Stimulated activated memory B cell treated with anti-CD40 and anti-IgM and Interleukin-4, amounts not matched to agents 10 μg/mL and 1 μg/mL and 100 μg/mL, for 72 hours (primary cell): ENCODE data around the gene C6orf136.

Source experiments
- ATAC-seq: fragments of 150-1000 bp; cut with Tn5 transposase; 2 replicates; pipeline ENCODE4 v1.10.0; 2021
- H3K27ac Mint-ChIP-seq: one replicate; pipeline ENCODE4 v1.8.0; 2022; ENCODE audit warnings: mild to moderate bottlenecking, mixed read lengths
- H3K27me3 Mint-ChIP-seq: one replicate; pipeline ENCODE4 v1.8.0; 2022; ENCODE audit warnings: mixed read lengths
- H3K36me3 Mint-ChIP-seq: one replicate; pipeline ENCODE4 v1.8.0; 2022; ENCODE audit warnings: mixed read lengths
- H3K4me1 Mint-ChIP-seq: one replicate; pipeline ENCODE4 v1.8.0; 2022; ENCODE audit warnings: mixed read lengths
- H3K4me3 Mint-ChIP-seq: one replicate; pipeline ENCODE4 v1.8.0; 2022; ENCODE audit warnings: mild to moderate bottlenecking, moderate library complexity, mixed read lengths
- H3K9me3 Mint-ChIP-seq: one replicate; pipeline ENCODE4 v1.8.0; 2022; ENCODE audit warnings: mixed read lengths

The C6orf136 gene

DNA sequence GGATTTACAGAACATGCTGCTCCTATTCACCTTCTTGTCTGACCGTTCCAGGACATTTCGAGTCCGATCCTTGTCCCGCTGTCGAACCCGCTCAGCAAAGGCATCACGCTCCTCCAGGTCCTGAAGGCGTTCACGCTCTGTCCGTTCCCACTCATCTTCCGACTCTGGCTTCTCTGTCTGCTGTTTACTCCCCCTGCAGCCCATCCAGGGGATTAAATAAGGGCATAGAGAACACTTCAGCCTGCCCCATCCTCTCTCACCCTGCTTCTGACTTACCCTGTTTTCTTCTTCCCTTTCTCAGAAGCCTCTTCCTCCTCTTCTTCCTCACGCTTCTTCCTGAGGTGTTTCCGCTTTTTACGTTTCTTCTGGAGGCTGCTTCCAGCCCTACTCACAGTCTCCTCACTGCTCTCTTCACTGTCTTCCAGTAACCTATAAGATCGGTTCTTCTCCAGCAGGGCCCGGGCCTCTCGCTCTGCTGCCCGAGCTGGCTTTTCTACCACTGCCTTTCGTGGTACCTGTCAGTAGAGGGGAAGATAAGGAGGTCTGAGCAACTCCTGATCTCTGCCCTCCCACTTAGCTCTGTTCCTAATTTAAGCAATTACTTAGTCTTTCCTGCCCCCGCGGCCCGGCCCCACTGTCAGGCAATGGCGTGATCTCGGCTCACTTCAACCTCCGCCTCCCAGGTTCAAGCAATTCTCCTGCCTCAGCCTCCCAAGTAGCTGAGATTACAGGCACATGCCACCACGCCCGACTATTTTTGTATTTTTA, 24.0 kb downstream of the C6orf136 start:
- Mint-ChIP-seq H3K36me3 (peaks cover 34% of the 10 kb centered on the region), H3K27ac (peak overlapping the region; percentile 81), H3K4me3 (peak overlapping the region; percentile 89), H3K27me3 (no peaks in the 10 kb centered on the region), H3K4me1 (peaks cover 40% of the 10 kb centered on the region), H3K9me3 (no peaks in the 10 kb centered on the region)
- ATAC-seq = no peak

DNA sequence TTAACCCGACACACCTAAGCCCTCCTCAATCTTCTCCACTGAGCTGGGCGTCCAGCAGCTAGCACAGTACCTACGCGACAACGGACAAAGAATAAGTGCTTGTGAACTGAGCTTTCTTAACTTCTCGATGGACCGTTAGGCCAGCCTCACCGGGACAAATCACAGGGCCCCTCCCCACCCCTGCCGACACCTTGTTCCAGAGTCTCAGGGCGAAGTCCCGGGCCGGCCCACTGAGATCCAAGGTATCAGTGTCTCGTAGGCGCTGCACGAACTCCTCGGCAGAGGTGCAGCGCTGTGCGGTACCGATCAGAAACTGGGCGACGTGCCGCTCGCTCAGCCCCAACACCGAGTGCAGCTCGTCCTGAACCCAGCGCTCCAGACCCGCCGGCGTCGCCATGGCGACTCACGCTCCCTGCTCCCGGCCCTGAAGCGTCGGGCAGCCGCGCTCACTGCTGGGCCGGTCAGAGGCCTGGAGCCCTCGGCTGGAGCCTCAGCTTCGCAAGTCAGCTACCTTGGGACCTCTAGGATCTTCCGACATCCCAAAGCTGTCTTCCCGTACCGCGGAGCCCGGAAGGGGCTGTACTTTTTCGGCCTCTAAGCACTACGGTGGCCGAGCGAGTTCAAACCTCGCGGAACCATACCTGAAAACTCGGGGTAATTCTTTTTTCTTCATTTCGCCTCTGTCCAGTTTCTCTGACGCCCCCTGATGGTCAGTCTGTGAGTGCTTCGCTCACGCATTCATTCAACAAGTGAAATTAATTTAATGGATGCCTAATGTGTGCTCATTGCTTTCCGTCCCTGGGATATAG, 25.7 kb downstream of the C6orf136 start, which contains the start of gene DHX16:
Gene DHX16, minus strand, starts transcription at position 562 of the 809 bp plus-strand sequence. Its CDS starts 165 bp downstream, at position 397.
- no peaks in the 10 kb centered on the region for H3K27me3 Mint-ChIP-seq
- peak within 1 kb of the TSS; percentile 81 for H3K27ac Mint-ChIP-seq
- peaks cover 44% of the 10 kb centered on the region for H3K4me1 Mint-ChIP-seq
- no peaks in the 10 kb centered on the region for H3K9me3 Mint-ChIP-seq
- peak; percentile 90 for ATAC-seq
- peaks cover 32% of the 10 kb centered on the region for H3K36me3 Mint-ChIP-seq
- peak within 1 kb of the TSS; percentile 89 for H3K4me3 Mint-ChIP-seq

DNA sequence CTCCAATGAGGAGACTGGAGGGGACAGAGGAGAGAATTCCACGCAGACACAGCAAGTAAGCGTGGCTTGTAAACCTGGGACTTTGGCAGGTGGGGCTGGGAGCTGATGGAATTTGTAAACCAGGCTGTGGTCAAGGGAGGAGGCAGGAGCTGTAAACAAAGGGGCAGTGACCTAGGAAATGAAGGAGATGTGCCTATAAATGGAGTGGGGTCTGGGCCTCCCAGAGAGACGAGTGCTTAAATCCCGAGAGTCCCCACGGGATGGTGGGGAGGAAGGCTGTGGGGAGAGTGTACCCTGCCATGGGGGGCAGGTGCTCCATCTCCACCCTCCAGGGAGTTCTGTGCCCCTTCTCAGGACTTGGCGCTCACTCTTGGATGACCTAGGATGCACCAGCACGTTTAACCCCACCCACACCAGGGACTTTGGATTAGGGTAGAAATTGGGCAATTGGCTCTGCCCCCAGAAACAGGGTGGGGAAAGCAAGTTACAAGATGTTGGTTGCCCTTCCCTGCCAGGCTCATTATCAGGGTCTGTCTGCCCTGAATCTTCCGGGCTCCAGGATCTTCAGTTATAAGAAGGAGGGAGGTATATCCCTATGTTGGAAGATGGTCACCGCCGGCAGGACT, 29.8 kb downstream of the C6orf136 start:
- Mint-ChIP-seq H3K9me3 (no peaks in the 10 kb centered on the region), H3K27ac (no peak overlapping the region), H3K27me3 (no peaks in the 10 kb centered on the region), H3K4me3 (no peak overlapping the region), H3K4me1 (peaks cover 57% of the 10 kb centered on the region), H3K36me3 (peaks cover 40% of the 10 kb centered on the region)
- ATAC-seq = no peak

DNA sequence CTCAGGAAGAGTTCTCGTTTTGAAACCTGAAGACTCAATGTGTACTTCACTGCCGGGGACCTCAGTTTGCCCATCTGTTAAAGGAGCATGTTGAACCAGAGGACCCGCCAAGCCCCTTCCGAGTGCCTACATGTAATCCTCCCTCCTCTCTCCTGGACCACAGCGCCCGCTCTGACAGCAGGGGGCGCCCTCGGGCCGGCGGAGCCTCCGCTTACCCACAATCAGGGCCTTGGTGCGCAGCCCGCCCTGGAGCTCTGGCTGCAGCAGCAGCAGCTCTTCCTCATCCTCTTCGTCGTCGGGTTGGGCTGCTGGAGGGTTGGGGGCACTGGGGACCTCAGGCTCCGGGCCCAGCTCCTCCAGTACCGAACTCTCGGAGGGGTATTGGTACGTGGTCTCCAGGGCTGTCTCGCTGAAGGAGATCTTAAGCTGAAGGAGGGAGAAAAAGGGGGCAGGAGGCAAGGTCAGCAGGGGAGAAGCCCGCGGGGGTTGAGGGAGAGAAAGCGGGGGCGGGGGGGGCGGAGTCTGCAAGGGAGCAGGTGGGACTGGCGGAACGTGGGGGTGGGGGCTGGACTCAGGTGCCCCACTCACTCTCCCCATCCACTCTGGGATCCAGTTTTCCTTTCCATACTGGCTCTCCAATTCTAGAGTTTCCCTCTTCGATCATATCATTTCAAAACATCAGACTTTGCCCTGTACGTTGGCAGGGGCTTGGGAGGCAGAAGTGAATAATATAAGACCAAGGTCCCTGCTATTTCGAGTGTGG, 32.2 kb downstream of the C6orf136 start:
- Mint-ChIP-seq H3K27ac (peak overlapping the region; percentile 86), H3K36me3 (peaks cover 58% of the 10 kb centered on the region)

DNA sequence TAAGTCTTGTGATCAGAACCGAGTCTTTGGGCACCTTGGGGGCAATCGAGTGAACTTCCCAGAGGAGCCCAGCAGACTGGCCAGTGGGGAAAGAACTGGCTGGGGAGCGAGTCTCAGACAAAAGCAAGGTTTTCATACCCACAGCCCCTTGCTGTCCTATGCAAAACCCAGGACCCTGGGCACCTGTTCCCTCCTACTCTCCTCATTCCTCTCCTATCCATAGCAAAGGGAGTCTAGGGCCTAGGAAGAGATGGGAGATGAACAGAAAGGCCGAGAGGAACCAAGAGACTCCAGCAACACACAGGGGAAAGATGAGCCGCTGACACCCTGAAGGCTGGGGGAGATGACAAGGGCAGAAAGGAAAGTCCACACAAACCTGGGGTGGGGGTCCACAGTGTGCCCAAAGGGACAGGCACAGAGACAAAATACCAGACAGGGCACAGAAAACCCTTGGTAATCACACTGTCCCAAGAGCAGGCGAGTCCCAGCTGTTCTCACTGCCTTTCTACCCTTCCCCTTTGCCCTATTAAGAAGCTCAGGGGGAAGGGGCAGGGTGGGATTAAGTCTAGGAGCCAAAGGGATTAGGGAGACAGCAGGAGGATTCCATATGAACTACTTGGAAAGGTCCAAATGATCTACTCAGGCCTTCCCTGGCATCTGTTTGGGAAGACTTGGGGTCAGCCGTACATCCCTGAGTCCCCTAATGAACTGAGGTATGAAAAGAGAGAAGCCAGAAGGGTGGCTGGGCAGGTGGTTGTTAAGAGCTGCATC, 33.0 kb downstream of the C6orf136 start:
- Mint-ChIP-seq H3K9me3 (no peaks in the 10 kb centered on the region), H3K4me1 (peaks cover 56% of the 10 kb centered on the region), H3K27me3 (no peaks in the 10 kb centered on the region), H3K27ac (peak overlapping the region; percentile 86), H3K4me3 (peak overlapping the region; percentile 89), H3K36me3 (peaks cover 65% of the 10 kb centered on the region)
- no peak for ATAC-seq

More for the DNA sequence above, 32.2 kb downstream of the C6orf136 start:
- no peaks in the 10 kb centered on the region for H3K27me3 Mint-ChIP-seq
- H3K4me1 Mint-ChIP-seq = peaks cover 55% of the 10 kb centered on the region
- no peaks in the 10 kb centered on the region for H3K9me3 Mint-ChIP-seq
- H3K4me3 Mint-ChIP-seq = peak overlapping the region; percentile 89
- peak; percentile 70 for ATAC-seq

DNA sequence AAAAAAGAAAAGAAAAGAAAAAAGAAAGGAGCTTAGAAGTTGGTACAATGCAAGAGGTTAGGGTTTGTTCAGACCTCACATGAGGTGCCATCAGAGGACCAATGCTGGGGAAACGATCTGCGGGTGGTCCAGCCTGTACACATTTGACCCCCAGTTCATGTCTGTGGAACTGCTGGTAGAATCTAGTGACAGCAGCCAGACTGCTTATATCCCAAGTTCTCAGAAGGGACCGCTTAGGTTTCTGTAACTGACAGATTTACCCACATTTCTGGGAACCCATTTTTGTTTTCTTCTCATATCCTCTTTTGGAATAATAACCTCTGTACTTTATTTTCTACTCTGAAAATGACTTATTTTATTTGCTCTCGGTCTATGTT, 34.8 kb downstream of the C6orf136 start:
- Mint-ChIP-seq H3K36me3 (peaks cover 70% of the 10 kb centered on the region), H3K4me1 (peaks cover 56% of the 10 kb centered on the region), H3K27ac (peak overlapping the region; percentile 86), H3K4me3 (peak overlapping the region; percentile 89), H3K27me3 (no peaks in the 10 kb centered on the region), H3K9me3 (no peaks in the 10 kb centered on the region)
- no peak for ATAC-seq

DNA sequence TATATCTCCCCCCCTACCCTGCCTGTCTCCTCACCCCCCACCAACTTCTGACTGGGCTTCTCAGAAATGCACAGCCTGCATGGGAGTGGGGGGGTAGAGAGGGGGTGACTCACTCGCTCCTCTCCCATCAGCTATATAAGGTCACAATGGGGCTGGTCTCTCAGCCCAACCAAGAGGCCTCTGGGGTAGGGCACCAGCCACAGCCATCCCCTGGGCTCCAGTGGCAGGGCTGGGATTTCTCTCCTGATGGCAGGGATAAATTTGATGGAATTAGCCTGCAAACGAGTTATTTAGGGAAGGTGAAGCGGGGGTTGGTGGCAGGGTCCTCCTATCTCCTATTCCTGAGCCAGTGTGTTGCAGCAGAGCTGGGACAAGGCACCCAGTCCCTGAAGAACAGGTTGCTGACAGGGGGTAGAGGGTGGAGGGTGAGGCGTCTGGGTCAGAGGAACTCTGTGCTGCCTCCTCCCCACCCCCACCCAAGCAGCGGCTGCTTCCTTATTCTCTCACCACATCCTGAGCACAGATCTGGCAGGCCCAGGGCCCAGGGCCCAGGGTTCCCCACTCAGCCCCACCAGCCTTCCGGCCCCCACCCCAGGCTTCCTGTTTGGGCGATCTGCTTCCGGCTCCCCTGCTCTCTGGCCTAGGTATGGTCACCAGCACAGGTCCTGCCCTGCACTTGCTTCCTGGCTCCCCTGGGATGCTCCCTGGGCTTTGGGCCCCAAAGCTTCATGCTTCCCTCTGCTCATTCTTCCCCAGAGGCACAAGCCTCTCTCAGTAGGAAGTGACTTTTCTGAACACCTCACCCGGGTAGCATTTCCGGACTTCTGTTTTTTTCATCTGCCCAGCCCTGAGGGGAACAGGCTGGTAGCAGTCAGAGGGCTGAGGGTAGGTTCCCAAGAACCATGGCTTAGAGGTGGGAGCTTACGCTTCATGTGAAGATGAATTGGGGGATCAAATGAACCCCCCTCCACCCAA, 35.5 kb downstream of the C6orf136 start:
- ATAC-seq = peak; percentile 75
- H3K36me3 Mint-ChIP-seq = peaks cover 65% of the 10 kb centered on the region
- H3K27ac Mint-ChIP-seq = peak overlapping the region; percentile 86
- peaks cover 56% of the 10 kb centered on the region for H3K4me1 Mint-ChIP-seq
- no peaks in the 10 kb centered on the region for H3K27me3 Mint-ChIP-seq
- peak overlapping the region; percentile 89 for H3K4me3 Mint-ChIP-seq
- H3K9me3 Mint-ChIP-seq = no peaks in the 10 kb centered on the region

DNA sequence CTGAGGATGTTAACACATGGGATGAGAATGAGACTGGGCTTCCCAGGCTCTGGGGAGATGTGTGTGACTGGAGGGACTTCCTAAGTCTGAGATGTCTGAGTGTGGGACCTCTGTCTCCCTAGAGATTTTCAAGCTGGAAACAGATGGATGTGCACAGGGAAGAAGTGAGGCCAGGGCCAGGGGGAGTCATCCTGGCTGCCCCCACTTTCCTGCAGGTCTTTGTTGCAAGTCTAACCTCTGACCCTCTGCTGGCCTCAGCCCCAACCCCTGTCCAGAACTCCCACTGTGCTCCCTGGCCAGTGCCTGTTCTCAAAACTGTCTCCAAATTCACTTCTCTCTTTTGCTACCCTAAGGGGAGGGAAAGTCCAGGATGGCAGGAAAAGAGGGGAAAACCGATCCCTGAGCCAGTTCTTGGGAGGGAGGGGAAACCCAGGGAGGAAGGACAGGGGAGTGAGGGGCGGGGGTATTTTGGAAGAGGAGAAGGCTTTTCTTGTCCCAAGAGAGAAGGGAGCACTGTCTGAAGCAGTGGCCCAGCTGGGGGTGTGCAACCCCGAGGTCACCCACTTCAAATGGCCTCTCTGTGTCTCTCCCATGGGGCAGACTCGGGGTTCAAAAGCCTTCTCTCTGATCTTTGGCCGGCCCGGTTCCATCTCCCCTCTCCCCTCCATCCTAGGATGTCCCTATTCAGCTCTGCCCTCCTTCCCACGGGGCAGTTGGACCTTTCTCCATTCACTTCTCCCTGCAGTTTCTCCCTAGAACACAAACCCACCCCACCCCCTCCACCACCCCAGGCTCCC, 36.4 kb downstream of the C6orf136 start:
- H3K27ac Mint-ChIP-seq = peak overlapping the region; percentile 86
- no peaks in the 10 kb centered on the region for H3K27me3 Mint-ChIP-seq
- H3K4me1 Mint-ChIP-seq = peaks cover 66% of the 10 kb centered on the region
- peaks cover 65% of the 10 kb centered on the region for H3K36me3 Mint-ChIP-seq
- H3K9me3 Mint-ChIP-seq = no peaks in the 10 kb centered on the region
- ATAC-seq = no peak
- peak overlapping the region; percentile 89 for H3K4me3 Mint-ChIP-seq

DNA sequence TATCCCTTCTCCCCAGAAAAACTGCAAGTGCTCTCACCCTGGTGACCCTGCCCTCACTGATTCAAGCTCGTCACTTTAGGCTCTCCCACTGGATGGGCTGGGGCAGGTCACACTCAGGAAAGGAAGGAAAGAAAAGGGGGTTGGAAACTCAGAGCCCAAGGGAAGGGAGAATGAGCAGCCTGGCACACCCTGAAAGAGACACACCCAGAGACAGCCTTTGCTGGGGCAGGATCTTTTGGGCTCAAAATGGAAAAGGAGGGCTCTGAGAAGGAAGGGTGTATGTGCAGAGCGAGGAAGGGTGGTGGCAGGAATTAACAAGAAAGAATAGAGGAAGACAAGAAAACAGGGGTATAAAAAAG, 37.0 kb downstream of the C6orf136 start:
- no peaks in the 10 kb centered on the region for H3K27me3 Mint-ChIP-seq
- H3K4me1 Mint-ChIP-seq = peaks cover 68% of the 10 kb centered on the region
- peak overlapping the region; percentile 86 for H3K27ac Mint-ChIP-seq
- H3K4me3 Mint-ChIP-seq = peak overlapping the region; percentile 89
- H3K9me3 Mint-ChIP-seq = no peaks in the 10 kb centered on the region
- no peak for ATAC-seq
- peaks cover 61% of the 10 kb centered on the region for H3K36me3 Mint-ChIP-seq

DNA sequence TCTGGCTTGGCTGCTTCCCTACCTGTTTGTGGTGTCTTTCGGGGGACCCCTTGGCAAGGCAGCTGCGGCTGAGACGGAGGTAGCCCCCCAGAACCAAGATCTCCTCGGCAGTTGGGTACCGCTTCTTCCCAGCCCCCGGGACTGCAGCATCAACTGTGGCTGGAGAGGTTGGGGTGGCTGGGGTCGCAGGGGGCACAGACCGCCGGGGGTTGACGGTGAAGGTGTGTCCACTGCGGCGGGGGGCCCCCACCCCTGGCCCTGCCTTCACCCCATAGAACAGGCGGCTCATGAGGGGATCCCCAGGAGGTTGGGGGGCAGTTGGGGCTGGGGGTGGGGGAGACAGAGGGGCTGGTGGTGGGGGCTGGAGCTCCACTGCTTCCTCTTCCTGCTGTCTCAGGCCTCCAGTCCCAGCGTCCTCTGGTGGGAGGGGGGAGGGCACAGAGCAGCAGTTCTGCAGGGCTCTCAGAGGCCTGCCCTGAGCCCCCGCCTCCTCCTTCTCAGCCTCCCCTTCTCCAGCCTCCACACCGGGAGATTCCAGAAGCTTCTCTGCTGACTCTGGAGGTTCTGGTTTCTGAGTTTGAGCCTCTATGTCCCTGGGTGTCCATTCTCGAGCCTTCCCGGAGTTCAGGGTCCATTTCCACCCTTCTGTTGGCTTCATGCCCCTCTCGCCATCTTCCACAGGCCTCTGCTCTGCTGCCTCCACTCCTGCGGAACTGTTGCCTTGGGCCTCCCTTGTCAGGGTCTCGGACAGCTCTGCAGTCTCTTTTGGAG, 37.6 kb downstream of the C6orf136 start:
- H3K9me3 Mint-ChIP-seq = no peaks in the 10 kb centered on the region
- no peaks in the 10 kb centered on the region for H3K27me3 Mint-ChIP-seq
- peaks cover 68% of the 10 kb centered on the region for H3K4me1 Mint-ChIP-seq
- no peak for ATAC-seq
- H3K27ac Mint-ChIP-seq = peak overlapping the region; percentile 86
- H3K4me3 Mint-ChIP-seq = peak overlapping the region; percentile 89
- peaks cover 57% of the 10 kb centered on the region for H3K36me3 Mint-ChIP-seq

DNA sequence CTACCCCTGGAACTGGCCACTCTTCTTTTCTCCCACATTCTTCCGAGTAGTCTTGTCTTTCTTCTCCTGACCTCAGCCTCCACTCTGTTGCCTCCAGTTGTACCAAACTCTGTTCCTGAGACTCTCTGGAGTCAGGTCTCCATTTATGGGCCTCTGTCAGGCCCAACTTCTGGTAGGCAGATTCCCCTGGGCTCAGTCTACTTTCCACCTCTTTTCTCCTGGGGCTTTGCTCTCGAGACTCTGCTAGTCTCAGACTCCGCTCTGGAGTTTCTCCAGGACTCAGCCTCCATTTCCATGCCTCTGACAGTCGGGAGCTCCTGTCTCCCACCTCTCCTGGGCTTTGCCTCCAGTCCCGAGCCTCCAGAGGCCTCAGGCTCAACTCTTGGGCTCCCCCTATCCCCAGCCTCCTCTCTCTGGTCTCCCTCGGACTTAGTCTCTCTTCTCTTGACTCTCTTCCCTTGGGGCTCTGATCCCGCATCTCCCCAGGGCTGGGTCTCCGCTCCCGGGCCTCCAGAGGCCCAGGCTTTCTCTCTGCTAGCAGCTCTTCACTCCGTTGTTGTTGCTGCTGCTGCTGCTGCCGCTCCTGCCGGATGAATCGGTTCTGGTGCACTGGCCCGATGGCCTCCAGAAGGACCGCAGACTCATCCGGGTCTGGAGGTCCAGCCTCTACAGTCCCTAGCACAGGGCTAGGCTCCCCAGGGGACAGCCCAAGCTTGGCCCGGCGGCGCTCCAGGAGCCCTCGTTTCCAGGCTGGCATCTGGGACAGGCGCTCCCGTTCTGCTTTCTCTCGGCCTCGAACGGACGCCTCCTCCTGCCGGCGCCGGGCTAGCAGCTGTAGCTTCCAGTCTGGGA, 38.5 kb downstream of the C6orf136 start:
- peak overlapping the region; percentile 86 for H3K27ac Mint-ChIP-seq
- H3K9me3 Mint-ChIP-seq = no peaks in the 10 kb centered on the region
- H3K4me1 Mint-ChIP-seq = peaks cover 68% of the 10 kb centered on the region
- peaks cover 51% of the 10 kb centered on the region for H3K36me3 Mint-ChIP-seq
- peak overlapping the region; percentile 89 for H3K4me3 Mint-ChIP-seq
- ATAC-seq = no peak
- H3K27me3 Mint-ChIP-seq = no peaks in the 10 kb centered on the region
